Right lung (tissue), 5 donors: ENCODE data around the gene ATP10B. TPM values are rescaled to one million over a fixed set of nuclear protein-coding genes. Genes with fewer than 3 reads are reported as not detected.
"Not testable (repeated sequence)": the region's sequence is repeated elsewhere in the genome, so short reads cannot be mapped to it uniquely, and the experiment has no call there.

ENCODE experiments used
- DNase-seq, 2 donors: peaks; one replicate each; pipeline ENCODE4 v3.0.0-alpha.2; 2013
- polyA plus RNA-seq, 5 donors: library from polyadenylated mRNA; unstranded; fragments of 120-200 nt; gene quantifications; one replicate each; pipeline versions ENCODE4 v1.2.1 to v1.2.3, GENCODE V29; 2013; ENCODE audit warnings: inconsistent platforms in 1 of 5, low replicate concordance in 1 of 5; ENCODE audit not compliant: insufficient read length in 5 of 5, insufficient read depth in 1 of 5

Gene ATP10B
- polyA plus RNA-seq, 5 donors = 0.19 to 0.57 (median 0.23) TPM

GRCh38 chr5:160757194-160757593, 94.8 kb downstream of the ATP10B start:
- DNase-seq = no peak

- DNase-seq = no peak
Measured at GRCh38 chr5:160750938-160751657, 100.9 kb downstream of the ATP10B start.

- DNase-seq = no peak
Measured at GRCh38 chr5:160749682-160750081, 102.3 kb downstream of the ATP10B start.

GRCh38 chr5:160749026-160749425, 103.0 kb downstream of the ATP10B start:
- no peak for DNase-seq

DNA sequence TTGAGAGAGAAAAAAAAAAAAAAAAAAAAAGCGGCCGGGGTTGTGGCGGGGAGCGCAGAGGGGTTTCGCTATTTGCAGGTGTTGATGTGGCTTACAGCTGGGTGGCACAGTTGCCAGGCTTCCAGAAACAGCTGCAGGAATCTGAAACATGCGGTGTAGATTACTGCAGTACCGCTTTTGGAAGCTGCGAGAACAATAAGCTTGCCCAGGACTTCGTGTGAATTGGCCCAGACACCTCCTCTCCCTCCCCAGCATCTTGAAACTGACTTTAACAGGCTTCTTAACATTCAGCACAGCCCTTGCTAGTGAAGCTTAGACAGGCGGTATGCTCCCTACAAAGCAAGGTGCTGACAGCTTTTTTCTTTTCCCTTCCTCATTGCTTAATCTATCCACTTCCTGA, 104.0 kb downstream of the ATP10B start:
- DNase-seq = no peak

GRCh38 chr5:160747559-160747958, 104.5 kb downstream of the ATP10B start:
- no peak for DNase-seq

DNA sequence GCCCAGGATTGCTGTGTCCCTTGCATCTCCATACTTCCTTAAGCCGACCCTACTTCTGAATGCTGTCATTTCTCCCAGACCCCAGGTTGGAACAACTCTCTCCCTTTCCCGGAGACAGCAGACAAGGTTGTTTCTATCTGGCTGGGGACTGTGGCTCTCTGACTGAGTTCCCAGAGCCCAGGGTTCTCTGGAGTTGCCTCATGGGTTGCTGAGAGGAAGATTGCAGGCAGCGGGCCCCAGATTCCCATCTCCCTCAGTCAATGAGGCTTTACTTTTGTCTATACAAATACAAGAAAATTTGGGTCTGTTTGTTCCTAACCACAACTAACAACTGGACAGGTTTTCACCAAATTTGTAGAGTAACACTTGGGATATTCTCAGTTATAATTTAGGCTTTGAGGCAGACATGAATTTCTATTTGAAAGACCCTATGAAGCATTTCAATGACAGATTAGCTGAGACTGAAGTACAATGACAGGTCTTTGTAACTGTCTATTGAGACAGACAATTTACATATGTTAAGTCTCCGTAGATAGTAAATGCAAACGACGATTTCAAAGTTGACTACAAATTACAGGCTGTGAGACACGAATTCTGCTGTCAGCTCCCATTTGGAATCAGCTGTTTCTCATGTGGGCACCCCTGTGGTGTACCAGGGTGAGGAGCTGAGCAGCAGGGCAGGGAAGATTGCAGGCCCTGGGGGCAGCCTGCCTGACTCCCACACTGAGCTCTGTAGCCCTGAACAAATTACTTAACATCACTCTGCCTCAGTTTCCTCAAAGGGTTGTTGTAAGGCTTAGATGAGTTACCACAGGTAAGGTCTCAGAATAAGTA, 107.5 kb downstream of the ATP10B start:
- DNase-seq = no peak

DNA sequence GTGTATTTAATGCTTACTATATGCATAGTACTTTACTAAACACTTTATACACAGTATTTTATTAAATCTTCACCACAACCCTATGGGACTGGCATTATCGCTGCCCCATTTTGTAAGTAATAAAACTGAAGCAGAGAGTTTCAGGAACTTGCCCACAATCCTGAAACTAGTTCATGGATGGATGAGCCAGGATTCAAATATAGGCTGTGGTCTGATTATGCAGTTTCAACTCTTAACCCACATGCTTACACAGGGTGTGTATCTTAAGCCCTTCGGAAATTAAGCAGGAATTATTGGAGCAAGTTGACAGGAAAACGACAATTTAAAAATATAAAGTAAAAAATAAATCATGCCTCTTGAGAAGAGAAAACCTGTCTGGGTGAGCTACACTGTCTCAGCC, 109.0 kb downstream of the ATP10B start:
- no peak for DNase-seq

GRCh38 chr5:160742446-160742845, 109.6 kb downstream of the ATP10B start:
- no peak for DNase-seq

- DNase-seq = no peak
Measured at GRCh38 chr5:160727296-160727997, 124.6 kb downstream of the ATP10B start.

DNA sequence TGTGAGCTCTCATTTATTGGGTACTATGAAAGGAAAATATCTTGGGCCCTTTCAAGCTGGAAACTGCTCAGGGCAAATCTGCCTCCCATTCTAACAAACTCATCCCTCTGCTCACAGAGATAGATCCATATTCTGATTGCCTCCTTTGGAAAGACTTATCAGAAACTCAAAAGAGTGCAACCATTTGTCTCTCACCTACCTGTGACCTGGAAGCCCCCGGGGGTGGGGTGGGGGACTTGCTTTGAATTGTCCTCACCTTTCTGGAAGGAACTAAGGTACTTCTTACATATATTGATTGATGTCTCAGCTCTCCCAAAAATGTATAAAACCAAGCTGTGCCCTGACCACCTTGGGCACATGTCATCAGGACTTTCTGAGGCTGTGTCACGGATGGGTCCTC, 125.3 kb downstream of the ATP10B start:
- DNase-seq = no peak

- no peak for DNase-seq
Measured at GRCh38 chr5:160720822-160721221, 131.2 kb downstream of the ATP10B start.

GRCh38 chr5:160715508-160715907, 136.5 kb downstream of the ATP10B start:
- DNase-seq = not testable (repeated sequence)

- DNase-seq = no peak
Measured at GRCh38 chr5:160703547-160704189, 148.3 kb downstream of the ATP10B start.

- DNase-seq = no peak
Measured at GRCh38 chr5:160702934-160703333, 149.1 kb downstream of the ATP10B start.

DNA sequence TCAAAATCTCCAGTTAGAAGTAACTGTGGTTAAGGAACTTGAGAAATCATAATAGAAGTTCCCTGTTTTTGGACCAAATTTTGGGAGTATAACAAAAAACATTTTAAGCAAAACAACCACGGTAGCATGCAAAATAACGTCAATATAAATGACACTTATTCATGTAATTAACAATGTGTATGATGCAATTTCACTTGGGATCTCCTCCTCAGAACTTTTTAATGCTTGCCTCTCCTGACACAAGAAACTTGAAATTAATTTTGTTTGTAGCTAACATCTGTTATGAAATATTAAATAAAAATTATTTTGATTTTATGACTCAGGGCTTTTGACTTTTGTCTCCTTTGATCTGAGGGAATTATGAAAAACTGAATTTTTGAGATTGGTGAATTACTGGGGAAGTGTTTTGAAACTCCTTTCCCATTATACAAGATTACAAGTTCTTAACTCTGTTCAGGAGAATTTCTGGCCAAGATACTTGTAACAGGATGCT, 149.7 kb downstream of the ATP10B start:
- DNase-seq = no peak

DNA sequence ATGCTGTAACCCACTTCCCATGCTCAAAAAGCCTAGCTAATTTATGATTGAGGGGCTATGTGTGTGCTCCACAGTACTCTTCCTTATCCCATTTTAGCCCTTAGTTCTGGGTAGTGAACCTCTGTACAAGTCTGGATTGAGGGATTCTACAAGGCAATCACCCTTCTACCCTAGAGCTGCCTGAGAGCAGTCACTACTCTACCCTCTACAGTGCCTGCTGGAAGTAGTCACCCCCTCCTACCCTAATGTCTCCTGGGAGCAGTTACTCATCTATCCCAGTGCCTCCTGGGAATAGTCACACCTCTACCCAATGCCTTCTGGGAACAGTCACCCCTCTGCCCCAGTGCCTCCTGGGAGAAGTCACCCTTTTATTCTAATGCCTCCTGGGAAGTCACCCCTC, 150.6 kb downstream of the ATP10B start:
- no peak for DNase-seq

- no peak for DNase-seq
Measured at GRCh38 chr5:160699301-160699700, 152.7 kb downstream of the ATP10B start.

DNA sequence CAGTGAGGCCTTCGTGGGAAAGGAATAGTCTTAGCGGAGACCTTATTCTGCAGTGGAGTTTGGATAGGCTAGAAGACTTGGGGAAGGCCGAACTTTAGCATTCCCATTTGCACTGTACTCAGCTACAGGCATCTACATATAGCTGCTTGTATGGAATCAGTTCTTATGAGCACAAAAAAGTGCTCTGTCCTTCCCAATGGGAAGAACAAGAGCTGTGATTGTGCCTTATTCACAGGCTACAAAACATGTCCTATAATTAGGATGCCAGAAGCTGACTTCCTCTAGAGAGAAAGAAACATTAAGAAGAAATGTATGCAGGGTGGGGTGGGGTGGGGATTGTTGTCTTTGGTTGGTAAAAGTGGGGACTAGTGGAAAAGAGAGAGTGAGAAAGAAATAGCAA, 154.7 kb downstream of the ATP10B start:
- no peak for DNase-seq

DNA sequence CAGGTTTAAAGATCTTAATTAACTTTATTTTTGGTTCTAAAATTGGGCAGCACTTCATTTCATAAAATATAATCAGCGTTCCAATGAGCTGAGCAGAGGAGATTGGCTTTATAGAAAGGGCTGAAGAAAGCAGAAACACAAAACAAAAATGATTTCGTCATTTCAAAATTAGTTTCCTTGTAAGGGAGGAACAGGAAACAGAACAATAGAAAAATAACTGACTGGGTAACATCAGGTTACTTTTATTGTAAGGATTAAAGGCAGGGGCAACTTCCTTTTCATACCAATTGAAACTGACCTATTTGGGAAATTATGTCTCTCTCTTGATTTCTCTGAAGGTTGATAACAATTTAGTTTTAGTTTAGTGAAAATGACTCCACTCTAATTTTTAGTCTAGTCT, 157.1 kb downstream of the ATP10B start:
- no peak for DNase-seq

GRCh38 chr5:160693831-160694465, 158.1 kb downstream of the ATP10B start:
- DNase-seq = no peak
